GM21526 (cell line): ENCODE results near the gene RAX.

Experiments
- ATAC-seq: cut with Tn5 transposase; IDR thresholded peaks from one replicate; pipeline ENCODE4 v1.9.1; 2021; ENCODE audit warnings: moderate library complexity; ENCODE audit not compliant: unreplicated experiment, low FRiP score

The RAX gene

GRCh38 chr18:59249199-59249774, 24.0 kb downstream of the RAX start:
- ATAC-seq, result no peak

- no peak for ATAC-seq
Observed at GRCh38 chr18:59246796-59247195, 26.5 kb downstream of the RAX start.

DNA sequence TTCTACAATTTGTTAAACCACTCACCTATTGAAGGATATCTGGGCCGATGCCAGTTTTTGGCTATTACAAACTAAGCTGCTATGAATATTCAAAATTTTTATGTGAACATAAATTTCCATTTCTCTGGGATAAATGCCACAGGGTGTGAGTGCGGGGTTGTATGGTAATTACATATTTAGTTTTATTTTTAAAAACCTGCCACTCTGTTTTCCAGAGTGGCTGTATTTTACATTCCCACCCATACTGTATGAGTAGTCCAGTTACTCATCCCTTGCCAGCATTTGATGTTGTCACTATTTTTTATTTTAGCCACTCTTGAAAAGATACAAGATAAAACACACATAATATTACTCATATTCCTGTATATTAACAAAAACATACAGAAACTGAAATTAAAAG, 30.3 kb downstream of the RAX start:
- no peak for ATAC-seq

GRCh38 chr18:59239642-59240041, 33.6 kb downstream of the RAX start:
- no peak for ATAC-seq

DNA sequence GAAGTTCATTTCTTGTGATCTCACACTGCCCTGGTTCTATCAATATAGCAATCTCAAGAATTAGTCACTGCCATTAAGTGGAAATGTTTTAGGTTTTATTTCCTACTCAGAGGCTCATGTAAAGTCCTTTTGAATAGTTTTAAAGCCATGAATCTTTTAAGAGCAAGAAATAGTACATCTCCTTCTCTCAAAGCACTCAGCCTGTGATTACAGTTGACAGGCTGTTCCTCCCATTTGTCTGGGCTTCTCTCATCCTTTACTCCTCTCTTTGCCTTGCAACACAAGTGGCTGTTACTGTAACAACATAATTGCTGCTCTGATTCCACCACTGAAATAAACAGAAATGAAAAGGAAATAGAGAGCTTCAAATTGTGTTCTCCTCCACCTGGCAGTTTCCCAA, 34.9 kb downstream of the RAX start:
- ATAC-seq, result no peak

GRCh38 chr18:59233017-59233410, 40.2 kb downstream of the RAX start:
- no peak for ATAC-seq

DNA sequence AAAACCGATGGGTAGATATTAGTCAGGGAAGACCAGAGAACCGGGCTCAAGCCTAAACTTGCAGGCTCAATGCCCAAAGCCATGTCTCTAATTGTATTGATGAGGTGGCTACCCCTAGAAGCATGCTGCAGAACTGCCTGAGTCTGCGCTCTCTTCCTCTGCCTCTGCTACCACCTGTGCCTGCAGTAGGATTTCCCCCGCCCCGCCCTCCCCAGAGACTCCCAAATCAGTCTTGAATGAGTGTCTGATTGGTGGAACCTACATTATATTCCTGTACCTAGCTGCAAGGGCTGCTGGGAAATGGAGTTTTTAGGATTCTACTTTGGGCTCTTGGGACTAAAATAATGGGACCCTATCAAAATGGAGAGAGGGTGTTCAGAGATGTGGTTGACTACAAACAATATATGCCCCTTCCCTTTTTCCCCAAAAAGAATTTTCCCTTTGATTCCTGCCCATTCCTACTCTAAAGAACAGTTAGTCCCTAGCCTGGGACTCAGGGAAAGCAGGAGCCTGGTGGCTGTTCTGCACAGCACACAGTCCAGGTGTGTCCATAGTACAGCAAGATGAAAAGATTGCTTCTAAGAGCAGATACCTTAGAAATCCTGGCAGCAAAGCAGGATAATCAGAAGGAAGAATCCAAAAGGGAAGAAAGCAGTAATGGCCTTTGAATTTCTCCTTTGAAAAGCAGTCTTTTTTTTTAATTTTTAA, 40.8 kb downstream of the RAX start:
- ATAC-seq, result no peak

GRCh38 chr18:59231877-59232276, 41.4 kb downstream of the RAX start:
- ATAC-seq, result no peak

DNA sequence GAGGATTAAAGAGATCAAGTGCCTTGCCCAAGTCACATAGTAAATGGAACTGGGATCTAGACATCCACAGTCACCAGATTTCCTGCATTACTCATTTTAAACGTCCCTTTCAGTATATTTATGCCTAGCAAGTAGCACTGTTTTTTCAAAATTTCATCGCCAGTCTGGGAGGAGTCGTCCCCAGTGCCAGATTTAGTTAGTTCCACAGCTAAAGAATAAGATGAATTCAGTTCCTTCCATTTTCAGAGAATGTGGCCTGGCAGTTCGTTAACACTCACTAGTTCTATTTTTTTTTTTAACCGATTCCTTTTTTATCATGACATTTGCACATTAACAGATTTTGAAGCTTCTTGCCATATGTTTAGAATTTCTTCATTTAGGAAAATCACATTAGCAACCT, 42.1 kb downstream of the RAX start:
- no peak for ATAC-seq

DNA sequence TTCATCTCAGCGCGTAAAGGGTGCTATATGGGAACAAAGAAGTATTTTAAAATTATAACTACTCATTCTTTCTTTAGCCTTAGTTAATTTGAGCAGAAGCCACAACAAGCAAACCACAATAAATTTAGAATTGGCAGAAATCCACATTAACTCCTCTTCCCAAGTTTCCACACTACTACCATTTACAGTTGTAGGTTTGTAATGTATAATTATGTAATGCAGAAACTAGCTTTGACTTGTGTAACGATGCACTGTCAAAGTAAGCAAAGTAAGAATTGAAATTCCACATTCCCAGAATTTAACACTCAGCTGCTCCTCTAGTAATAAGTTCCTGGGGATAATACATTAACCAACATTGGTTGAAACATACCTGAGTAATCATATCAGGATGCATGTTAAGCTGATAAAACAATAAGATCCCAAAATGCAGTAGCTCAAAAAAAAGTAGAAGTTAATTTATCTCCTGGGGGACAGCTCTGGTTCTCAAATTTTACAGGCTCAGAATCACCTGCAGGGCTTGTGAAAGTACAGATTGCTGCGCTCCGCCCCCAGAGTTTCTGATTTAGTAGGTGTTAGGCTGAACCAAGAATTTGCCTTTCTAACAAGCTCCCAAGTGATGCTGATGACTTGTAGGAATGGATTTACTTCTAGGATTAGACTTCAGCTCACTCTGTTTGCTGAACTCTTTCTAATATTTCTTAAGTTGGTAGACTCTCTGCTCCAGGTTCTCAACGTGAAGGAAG, 43.4 kb downstream of the RAX start:
- ATAC-seq, result no peak

DNA sequence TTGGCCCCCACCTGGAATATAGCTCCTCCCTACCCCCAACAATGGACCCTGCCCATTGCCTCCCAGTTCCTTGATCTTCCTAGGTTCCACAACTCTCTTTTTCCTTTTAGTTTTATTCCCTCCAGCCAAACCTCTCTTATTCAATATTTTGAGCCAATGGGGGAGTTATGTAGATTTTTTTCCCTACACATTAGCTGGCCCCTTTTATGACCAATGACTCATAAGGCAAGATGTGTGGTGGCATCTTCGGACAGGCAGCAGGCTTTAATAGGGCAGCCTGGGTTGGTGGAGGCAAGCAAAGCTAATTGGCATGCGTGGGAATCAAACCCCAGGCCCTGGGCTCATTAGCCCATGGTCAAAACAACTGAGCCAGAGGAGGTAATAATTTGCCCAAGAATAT, 44.1 kb downstream of the RAX start:
- no peak for ATAC-seq

DNA sequence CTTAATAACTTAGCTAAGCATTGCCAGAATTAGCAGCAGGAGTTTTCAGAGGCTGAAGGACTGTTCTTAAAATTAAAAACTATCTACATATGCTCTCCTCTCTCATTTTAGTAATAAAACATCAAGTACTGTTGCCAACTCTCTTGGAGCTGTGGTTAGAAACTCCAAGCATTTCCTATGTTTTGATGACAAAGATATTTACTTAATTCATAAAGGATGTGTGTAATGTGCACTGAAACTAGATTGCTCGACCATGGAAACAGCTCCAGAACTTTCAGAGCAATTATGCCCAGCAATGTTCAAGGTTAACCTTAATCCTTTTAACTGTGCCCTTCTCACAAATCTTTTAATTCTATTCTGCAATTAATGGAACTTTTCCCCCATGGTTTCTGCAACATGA, 44.9 kb downstream of the RAX start:
- no peak for ATAC-seq

- ATAC-seq, result no peak
Observed at GRCh38 chr18:59222341-59222740, 50.9 kb downstream of the RAX start.

DNA sequence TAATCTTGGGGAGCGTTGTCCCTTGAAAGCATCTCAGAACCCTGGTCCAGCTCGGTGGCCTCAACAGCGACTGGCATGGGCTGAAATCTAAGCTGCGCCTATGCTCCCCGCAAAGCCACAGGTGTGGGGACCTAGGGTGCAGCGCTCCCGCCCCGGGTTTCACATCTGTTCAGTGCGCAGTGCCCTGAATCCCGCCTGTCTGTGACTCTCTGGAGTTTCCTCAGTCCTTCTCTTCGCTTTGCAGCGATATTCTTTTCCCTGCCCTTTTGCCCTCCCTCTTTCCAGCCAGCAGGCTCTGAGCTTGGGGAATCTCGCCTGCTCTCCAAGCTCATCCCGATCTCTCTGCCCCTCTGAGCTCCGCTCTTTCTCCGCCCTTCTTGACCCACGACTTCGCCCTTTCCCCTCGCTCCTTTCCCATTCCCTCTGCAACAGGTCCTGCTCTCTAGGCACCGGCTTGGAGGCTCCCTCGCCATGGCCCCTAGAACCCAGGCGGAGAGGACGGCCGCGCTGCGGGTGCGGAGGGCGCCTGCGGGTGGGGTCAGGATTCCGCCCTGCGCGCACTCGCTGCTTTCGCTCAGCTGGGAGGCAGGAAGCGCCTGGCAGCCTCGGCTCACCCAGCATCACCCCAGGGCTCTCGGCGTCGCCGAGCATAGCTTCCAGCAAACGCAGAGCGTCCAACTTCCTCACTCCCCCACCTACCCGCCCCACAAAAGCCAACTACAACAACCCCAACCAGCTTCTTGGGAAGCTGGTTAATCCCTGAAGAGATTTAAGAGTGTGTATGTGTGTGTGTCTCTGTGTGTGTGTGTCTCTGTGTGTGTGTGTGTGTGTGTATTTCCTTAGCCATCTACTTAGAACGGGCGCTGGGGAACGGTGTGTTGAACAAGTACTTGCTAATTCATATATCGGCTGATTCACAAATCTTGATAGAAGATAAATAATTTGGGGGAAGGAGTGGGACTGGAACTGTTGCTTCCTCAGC, 52.2 kb downstream of the RAX start:
- ATAC-seq, result no peak

DNA sequence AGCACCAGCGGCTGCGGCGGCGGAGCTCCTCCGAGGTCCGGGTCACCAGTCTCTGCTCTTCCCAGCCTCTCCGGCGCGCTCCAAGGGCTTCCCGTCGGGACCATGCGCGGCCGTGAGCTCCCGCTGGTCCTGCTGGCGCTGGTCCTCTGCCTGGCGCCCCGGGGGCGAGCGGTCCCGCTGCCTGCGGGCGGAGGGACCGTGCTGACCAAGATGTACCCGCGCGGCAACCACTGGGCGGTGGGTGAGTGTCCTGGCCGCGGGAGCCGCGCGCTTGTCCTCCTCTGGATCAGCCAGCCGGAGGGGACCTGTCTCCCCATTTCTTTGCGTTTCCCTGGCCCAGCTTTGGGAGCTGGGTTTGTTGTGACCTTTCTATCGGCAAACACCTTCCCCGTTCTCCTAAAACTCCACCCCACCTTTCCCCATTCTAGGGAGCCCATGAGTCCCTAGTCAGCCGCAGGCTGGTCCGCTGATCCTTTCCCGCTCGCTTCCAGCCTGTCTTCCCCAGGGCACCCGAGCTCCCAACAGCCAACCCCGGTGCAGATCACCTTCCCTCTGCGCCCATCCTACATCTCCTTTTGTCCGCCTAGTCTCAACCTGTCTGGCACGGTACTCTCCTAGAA, 53.0 kb downstream of the RAX start:
- no peak for ATAC-seq

DNA sequence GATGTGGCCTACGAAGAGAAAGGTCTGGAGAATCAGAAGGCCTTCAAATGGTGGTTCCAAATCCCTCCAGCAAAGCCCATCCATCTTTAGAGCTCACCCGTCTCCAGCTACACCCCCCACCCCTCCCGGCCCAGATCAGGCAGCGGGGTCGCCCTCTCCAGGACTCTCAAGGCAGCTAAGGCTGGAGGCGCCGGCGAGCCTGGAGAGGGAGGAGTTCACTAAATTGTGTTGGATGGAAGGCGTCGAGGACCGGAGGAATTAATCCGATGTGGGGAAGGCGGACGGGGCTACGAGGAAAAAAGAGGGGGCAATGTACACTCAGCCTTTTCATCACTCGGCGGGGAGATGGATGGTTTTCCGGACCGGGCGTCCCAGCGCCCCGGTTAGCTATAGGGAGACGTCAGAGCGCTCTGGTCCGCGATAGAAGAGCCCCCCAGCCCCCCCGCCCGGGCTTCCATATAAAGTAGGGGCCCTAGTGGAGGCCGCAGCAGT, 53.5 kb downstream of the RAX start, which contains the start of gene GRP:
GRP (plus strand) TSS at position 487 of the 492 bp plus-strand sequence. CDS start 108 bp downstream, outside the sequence.
- ATAC-seq, result no peak

- ATAC-seq, result no peak
Observed at GRCh38 chr18:59218018-59218417, 55.2 kb downstream of the RAX start.
